B cell (primary cell): ENCODE data around the gene CCDC78. TPM values are rescaled to one million over a fixed set of nuclear protein-coding genes. Genes with fewer than 3 reads are reported as not detected.
A peak's percentile ranks its signal among the peaks of the same experiment; 100 is the strongest.

Source experiments
- ATAC-seq: fragments of 200-7000 bp; cut with Tn5 transposase; one replicate; pipeline ENCODE4 v1.10.0; 2021; ENCODE audit warnings: low read depth, mild to moderate bottlenecking, moderate number of reproducible peaks, moderate library complexity
- CTCF ChIA-PET: fragments of 350-600 bp; sonication (Branson Sonifier 250); formaldehyde crosslinking; loops from one replicate; lab custom pipeline; 2021; ENCODE audit warnings: antibody characterized with exemption, inconsistent platforms; lab: Charles Lee
- POLR2A ChIA-PET: fragments of 350-600 bp; sonication (Branson Sonifier 250); formaldehyde crosslinking; loops from one replicate; lab custom pipeline; 2021; ENCODE audit warnings: antibody characterized with exemption; lab: Charles Lee
- DNase-seq: peaks from one replicate; pipeline ENCODE4 v3.0.0; 2013
- H2AFZ ChIP-seq: 2 replicates; pipeline ENCODE4 v1.6.1; 2012; ENCODE audit warnings: mild to moderate bottlenecking, low read depth, low read length; ENCODE audit not compliant: insufficient read depth, poor library complexity, severe bottlenecking
- H3K27ac ChIP-seq, 2 donors: 1 replicate in 1 of 2; 2 replicates in 1 of 2; pipeline ENCODE4 v1.5.1; 2012 to 2013; ENCODE audit warnings: low read length in 2 of 2, mild to moderate bottlenecking in 2 of 2, moderate library complexity in 1 of 2
- H3K27me3 ChIP-seq, 4 experiments: fragments of 200-600 bp in 1 of 4; sonication (generic) in 1 of 4; replicated peaks in 1 of 4; 1 replicate in 2 of 4; 2 replicates in 2 of 4; pipeline versions ENCODE4 v1.6.1 to v1.7.0; 2013 to 2016; ENCODE audit warnings: low read length in 3 of 4, mild to moderate bottlenecking in 2 of 4, mixed read lengths in 1 of 4, moderate library complexity in 1 of 4; ENCODE audit not compliant: insufficient read depth in 4 of 4, control insufficient read depth in 3 of 4; ENCODE audit errors: control extremely low read depth in 1 of 4
- H3K36me3 ChIP-seq, 2 experiments: replicated peaks in 1 of 2; 1 replicate in 1 of 2; 2 replicates in 1 of 2; pipeline versions ENCODE4 v1.6.1 to v1.7.1; 2013; ENCODE audit warnings: low read length in 1 of 2; ENCODE audit not compliant: insufficient read depth in 2 of 2, control insufficient read depth in 1 of 2; ENCODE audit errors: control extremely low read depth in 1 of 2, extremely low read depth in 1 of 2
- H3K4me1 ChIP-seq, 2 donors: fragments of 200-600 bp in 1 of 2; sonication (generic) in 1 of 2; 1 replicate in 1 of 2; 2 replicates in 1 of 2; pipeline versions ENCODE4 v1.5.1 to v1.6.1; 2013 to 2017; ENCODE audit warnings: low read length in 2 of 2; ENCODE audit not compliant: control insufficient read depth in 2 of 2, insufficient read depth in 2 of 2
- H3K4me2 ChIP-seq: replicated peaks from 2 replicates; pipeline ENCODE3; 2012; ENCODE audit warnings: mild to moderate bottlenecking, low read depth, low read length; ENCODE audit not compliant: poor library complexity, severe bottlenecking
- H3K4me3 ChIP-seq, 5 experiments: fragments of 200-600 bp in 1 of 5; sonication (generic) in 1 of 5; 1 replicate in 3 of 5; 2 replicates in 2 of 5; pipeline versions ENCODE4 v1.5.1 to v1.7.0; 2011 to 2016; ENCODE audit warnings: low read length in 4 of 5, mild to moderate bottlenecking in 4 of 5, low read depth in 2 of 5, control low read depth in 1 of 5, moderate library complexity in 1 of 5; ENCODE audit not compliant: insufficient read depth in 1 of 5; ENCODE audit errors: control extremely low read depth in 1 of 5, extremely low read depth in 1 of 5
- H3K79me2 ChIP-seq: fragments of 200-600 bp; sonication (generic); one replicate; pipeline ENCODE4 v1.6.0; 2016; ENCODE audit warnings: low read length; ENCODE audit not compliant: control insufficient read depth, insufficient read depth
- H3K9ac ChIP-seq: fragments of 200-600 bp; sonication (generic); 2 replicates; pipeline ENCODE4 v1.6.1; 2017; ENCODE audit warnings: mild to moderate bottlenecking, low read length, moderate library complexity
- H3K9me3 ChIP-seq, 3 donors: one replicate each; pipeline versions ENCODE4 v1.6.1 to v1.7.1; 2013; ENCODE audit warnings: low read length in 2 of 3; ENCODE audit not compliant: control insufficient read depth in 2 of 3, insufficient read depth in 1 of 3; ENCODE audit errors: control extremely low read depth in 1 of 3
- H4K20me1 ChIP-seq: 2 replicates; pipeline ENCODE4 v1.6.0; 2012; ENCODE audit warnings: mild to moderate bottlenecking, low read length; ENCODE audit not compliant: insufficient read depth, control insufficient read depth, poor library complexity, severe bottlenecking
- H3K27ac Mint-ChIP-seq: one replicate; pipeline ENCODE4 v1.8.0; 2021; ENCODE audit warnings: mixed read lengths
- H3K27me3 Mint-ChIP-seq: one replicate; pipeline ENCODE4 v1.8.0; 2021; ENCODE audit warnings: mixed read lengths
- H3K4me1 Mint-ChIP-seq: one replicate; pipeline ENCODE4 v1.8.0; 2021; ENCODE audit warnings: mixed read lengths
- H3K4me3 Mint-ChIP-seq: one replicate; pipeline ENCODE4 v1.8.0; 2021; ENCODE audit warnings: mixed read lengths
- H3K9me3 Mint-ChIP-seq: one replicate; pipeline ENCODE4 v1.8.0; 2022; ENCODE audit warnings: mixed read lengths; ENCODE audit not compliant: insufficient read depth
- EZH2 ChIP-seq: IDR thresholded peaks from 2 replicates; pipeline ENCODE4 v1.6.1; 2012; ENCODE audit warnings: borderline replicate concordance, low read depth, mild to moderate bottlenecking, moderate library complexity, low read length; ENCODE audit not compliant: insufficient read depth, poor library complexity, severe bottlenecking
- WGBS: methylation state at CpG from one replicate; pipeline ENCODE4 v1.1.5; 2013; ENCODE audit warnings: missing lambda C conversion rate; ENCODE audit not compliant: insufficient coverage; 5-methylcytosine and 5-hydroxymethylcytosine counted together
- intact Hi-C: fragments of 100-400 bp; cut with micrococcal nuclease; formaldehyde crosslinking; loops from one replicate; pipeline ENCODE4 v1.10.0; 2022
- polyA plus RNA-seq: library from polyadenylated mRNA; depleted of rRNA; stranded (reverse); fragments of >200 nt; gene quantifications from 2 replicates; pipeline ENCODE4 v1.2.3, GENCODE V29; 2012
- total RNA-seq, 2 donors: library from RNA; stranded (reverse); fragments of 120-200 nt in 1 of 2; gene quantifications; 1 replicate in 1 of 2; 2 replicates in 1 of 2; pipeline versions ENCODE4 v1.2.3 to v1.2.4, GENCODE V29; 2013 to 2022
- TF ChIP-seq, protein P1 (sequence below): fragments of 200-600 bp; IDR thresholded peaks from one replicate; pipeline ENCODE4 v1.8.0; 2022; ENCODE audit warnings: antibody characterized with exemption, mild to moderate bottlenecking

Gene CCDC78
- total and polyA plus RNA-seq, 2 donors (not counting 1 experiment from before 2014, with no cell fraction given) = 11.8 to 34.2 TPM

DNA sequence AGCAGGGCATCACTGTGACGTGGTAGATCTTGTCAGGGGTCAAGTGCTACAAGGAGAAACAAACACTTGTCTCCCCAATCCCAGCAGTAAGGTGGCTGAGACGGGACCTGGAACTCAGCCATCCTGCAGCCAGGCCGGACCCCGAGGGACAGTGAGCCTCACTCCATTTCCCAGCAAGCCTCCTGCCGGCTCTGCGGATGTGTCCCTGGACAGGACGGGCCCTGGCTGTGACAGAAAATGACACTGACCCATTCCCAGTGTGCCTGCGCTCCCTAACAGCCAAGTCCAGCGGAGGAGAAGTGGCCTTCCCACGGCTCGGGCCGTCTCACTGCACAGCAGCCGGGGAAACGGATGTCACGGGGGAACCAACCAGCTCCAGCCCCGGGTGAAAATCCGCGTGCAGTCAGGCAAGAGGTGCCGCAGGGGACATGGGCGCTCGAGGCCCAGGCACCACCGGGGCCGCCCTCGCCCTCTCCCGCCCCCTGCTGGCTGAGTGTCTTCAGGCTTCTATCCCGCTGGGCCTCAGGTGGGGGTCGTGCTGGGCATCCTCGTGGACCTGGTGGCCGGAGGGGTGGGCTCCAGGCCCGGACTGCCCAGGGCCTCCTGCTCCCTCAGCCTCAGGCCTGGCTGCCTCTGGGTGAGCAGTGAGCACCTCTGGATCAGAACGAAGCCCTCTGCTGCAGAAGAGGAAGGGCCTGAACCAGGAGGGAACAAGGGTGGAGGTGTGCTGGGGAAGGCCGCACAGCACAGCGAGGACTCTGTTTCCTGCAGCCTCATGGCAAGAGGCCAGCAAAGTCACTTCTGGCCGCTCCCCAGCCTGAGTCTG, 7.4 kb upstream of the CCDC78 start:
- WGBS = 96% methylated on average over 34 of the region's 34 CpGs
- Histone ChIP-seq H2AFZ (no peak overlapping the region), H3K79me2 (no peaks in the 10 kb centered on the region), H3K4me1 (peaks cover 10 to 17% of the 10 kb centered on the region in 2 donors), H3K9me3 (no peaks in the 10 kb centered on the region), H3K4me3 (no peak overlapping the region), H3K4me2 (no peak overlapping the region), H3K27me3 (no peaks in the 10 kb centered on the region), H4K20me1 (peaks cover 7% of the 10 kb centered on the region), H3K36me3 (peaks cover 0 to 52% of the 10 kb centered on the region in 2 experiments), H3K27ac (no peak overlapping the region), H3K9ac (no peak overlapping the region)
- H3K27me3 Mint-ChIP-seq = no peaks in the 10 kb centered on the region
- no peak overlapping the region for H3K4me3 Mint-ChIP-seq
- DNase-seq (peak; percentile 48), ATAC-seq (peak; percentile 29)
- no peaks in the 10 kb centered on the region for H3K9me3 Mint-ChIP-seq
- CTCF ChIA-PET = interaction anchor here (2.6 kb wide), 1 partner anchor 21 kb away, joined by 21 read pairs; no protein-coding TSS in a partner anchor
- H3K4me1 Mint-ChIP-seq = peaks cover 9% of the 10 kb centered on the region
- H3K27ac Mint-ChIP-seq = no peak overlapping the region
- intact Hi-C loops = no loop called here
- POLR2A ChIA-PET = no interaction called here
- TF ChIP-seq, protein P1, sequence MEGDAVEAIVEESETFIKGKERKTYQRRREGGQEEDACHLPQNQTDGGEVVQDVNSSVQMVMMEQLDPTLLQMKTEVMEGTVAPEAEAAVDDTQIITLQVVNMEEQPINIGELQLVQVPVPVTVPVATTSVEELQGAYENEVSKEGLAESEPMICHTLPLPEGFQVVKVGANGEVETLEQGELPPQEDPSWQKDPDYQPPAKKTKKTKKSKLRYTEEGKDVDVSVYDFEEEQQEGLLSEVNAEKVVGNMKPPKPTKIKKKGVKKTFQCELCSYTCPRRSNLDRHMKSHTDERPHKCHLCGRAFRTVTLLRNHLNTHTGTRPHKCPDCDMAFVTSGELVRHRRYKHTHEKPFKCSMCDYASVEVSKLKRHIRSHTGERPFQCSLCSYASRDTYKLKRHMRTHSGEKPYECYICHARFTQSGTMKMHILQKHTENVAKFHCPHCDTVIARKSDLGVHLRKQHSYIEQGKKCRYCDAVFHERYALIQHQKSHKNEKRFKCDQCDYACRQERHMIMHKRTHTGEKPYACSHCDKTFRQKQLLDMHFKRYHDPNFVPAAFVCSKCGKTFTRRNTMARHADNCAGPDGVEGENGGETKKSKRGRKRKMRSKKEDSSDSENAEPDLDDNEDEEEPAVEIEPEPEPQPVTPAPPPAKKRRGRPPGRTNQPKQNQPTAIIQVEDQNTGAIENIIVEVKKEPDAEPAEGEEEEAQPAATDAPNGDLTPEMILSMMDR = peak; percentile 55
- no peak for TF ChIP-seq EZH2

GRCh38 chr16:732936-733335, 6.7 kb upstream of the CCDC78 start:
- ChIA-PET POLR2A (interaction anchor here (0.6 kb wide), 1 partner anchor 9 kb away, joined by 3 read pairs; no protein-coding TSS in a partner anchor), CTCF (interaction anchor here (2.6 kb wide), 1 partner anchor 20 kb away, joined by 21 read pairs; no protein-coding TSS in a partner anchor)
- Histone ChIP-seq H3K4me1 (peaks cover 10 to 14% of the 10 kb centered on the region in 2 donors), H3K79me2 (no peaks in the 10 kb centered on the region), H3K9me3 (no peaks in the 10 kb centered on the region), H3K36me3 (peaks cover 0 to 52% of the 10 kb centered on the region in 2 experiments), H3K27me3 (no peaks in the 10 kb centered on the region), H3K27ac (no peak overlapping the region), H3K9ac (no peak overlapping the region), H3K4me3 (no peak overlapping the region), H2AFZ (no peak overlapping the region), H4K20me1 (peaks cover 7% of the 10 kb centered on the region), H3K4me2 (no peak overlapping the region)
- intact Hi-C loops = no loop called here
- H3K4me1 Mint-ChIP-seq = peaks cover 8% of the 10 kb centered on the region
- H3K27me3 Mint-ChIP-seq = no peaks in the 10 kb centered on the region
- TF ChIP-seq, protein P1 = no peak
- TF ChIP-seq EZH2 = no peak
- WGBS = 98% methylated on average over 12 of the region's 13 CpGs
- no peak overlapping the region for H3K4me3 Mint-ChIP-seq
- ATAC-seq (no peak), DNase-seq (no peak)
- no peak overlapping the region for H3K27ac Mint-ChIP-seq
- no peaks in the 10 kb centered on the region for H3K9me3 Mint-ChIP-seq
